ENCODE results near the gene ZMYND8.
"Not testable (repeated sequence)": the region's sequence is repeated elsewhere in the genome, so short reads cannot be mapped to it uniquely, and the experiment has no call there.

Gene ZMYND8

DNA sequence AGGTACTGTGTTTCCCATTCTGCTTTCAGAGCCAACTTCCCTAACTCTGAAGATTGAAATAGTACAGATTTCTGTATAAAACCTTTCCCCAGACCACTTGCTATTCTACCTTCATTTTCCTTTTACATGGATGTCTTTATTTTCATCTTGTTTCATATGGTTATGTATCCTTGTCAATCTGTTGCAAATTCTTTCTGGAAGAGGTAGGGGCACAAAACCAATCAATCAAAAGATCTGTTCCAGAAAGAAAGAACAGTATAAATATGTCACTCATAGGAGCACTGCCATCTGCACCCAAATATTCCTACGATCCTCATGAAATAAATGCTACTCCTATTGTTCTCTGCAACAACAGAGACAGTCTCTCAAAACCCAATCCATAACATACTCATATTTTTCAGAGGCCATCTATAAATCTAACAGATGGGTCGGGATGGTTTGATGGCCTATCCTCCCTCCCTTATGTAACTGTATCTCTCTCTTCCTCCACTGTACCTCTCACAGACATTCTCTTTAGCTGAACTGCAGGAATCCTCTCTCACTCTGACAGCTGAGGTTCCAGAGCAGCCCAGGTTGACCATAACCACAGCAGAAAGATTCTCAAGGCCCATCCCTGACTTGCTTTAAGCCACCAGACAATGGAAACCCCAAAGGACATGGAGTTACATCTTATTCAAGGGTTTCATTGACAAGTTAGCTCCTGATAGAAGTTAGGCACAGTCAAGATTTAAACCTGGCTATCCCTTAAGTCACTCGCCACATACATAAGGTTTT is 112.8 kb downstream of the ZMYND8 start:
- DNase-seq = peak in 1 of 2 experiments; percentile 13

DNA sequence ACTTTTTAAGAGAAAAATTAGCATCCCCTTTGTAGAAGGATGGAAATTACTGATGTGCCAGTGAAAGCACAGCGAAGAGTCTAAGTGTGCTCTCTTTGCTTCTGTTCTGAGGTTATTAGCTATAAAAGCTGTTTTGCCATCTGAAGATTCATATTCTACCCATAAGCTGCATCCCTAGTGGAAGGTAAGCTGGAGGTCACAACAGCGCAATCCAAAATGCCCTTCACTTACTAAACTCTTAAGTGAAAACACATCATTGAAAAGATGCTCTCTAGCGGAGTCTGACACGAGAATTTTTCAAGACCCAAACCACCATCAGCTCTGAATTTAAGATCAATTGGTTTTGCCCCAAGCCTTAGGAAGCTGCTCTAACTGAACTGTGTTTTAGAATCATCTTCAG is 113.5 kb downstream of the ZMYND8 start:
- DNase-seq = peak in 1 of 2 experiments; percentile 32

DNA sequence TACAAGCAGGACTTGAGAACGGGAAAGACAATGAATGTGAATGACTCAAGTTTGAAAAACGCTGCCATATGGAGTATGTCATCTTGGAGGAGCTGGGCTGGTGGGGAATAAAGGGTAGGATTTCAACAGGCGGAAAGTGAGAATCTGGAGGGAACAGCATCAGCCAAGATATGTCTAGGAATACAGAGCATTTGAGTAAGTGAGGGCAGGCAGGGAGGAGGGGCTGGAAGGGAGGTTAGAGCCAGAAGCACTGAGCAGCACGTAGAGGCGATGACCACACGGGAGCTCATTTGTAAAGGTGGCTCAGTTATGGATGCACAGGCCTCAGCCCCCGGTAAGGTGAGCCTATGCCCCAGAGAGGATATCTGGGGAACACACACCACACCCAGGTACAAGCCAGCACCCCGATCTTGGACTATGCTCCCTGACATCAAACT is 115.1 kb downstream of the ZMYND8 start:
- DNase-seq = peak in 1 of 2 experiments; percentile 24

DNA sequence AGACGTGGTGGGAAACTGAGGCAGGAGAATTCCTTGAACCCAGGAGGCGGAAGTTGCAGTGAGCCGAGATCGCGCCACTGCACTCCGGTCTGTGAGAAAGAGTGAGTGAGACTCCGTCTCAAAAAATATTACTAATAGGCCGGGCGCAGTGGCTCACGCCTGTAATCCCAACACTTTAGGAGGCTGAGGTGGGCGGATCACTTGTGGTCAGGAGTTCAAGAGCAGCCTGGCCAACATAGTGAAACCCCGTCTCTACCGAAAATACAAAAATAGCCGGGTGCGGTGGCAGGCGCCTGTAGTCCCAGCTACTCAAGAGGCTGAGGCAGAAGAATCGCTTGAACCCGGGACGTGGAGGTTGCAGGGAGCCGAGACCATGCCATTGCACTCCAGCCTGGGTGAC is 116.4 kb downstream of the ZMYND8 start:
- not testable (repeated sequence) for DNase-seq

DNA sequence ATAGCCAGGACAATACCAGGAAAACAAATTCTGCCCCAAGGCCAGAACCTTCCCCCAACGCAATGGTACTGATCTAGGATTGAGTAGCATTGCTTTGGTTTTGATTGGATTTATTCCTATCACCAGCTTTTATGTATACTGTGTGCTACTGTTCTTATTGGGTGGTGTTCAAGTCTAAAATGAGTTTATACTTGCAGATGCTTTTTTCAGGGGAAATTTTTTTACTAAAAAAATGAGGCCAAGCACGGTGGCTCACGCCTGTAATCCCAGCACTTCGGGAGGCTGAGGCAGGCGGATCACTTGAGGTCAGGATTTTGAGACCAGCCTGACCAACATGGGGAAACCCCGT is 116.8 kb downstream of the ZMYND8 start:
- DNase-seq = no peak

DNA sequence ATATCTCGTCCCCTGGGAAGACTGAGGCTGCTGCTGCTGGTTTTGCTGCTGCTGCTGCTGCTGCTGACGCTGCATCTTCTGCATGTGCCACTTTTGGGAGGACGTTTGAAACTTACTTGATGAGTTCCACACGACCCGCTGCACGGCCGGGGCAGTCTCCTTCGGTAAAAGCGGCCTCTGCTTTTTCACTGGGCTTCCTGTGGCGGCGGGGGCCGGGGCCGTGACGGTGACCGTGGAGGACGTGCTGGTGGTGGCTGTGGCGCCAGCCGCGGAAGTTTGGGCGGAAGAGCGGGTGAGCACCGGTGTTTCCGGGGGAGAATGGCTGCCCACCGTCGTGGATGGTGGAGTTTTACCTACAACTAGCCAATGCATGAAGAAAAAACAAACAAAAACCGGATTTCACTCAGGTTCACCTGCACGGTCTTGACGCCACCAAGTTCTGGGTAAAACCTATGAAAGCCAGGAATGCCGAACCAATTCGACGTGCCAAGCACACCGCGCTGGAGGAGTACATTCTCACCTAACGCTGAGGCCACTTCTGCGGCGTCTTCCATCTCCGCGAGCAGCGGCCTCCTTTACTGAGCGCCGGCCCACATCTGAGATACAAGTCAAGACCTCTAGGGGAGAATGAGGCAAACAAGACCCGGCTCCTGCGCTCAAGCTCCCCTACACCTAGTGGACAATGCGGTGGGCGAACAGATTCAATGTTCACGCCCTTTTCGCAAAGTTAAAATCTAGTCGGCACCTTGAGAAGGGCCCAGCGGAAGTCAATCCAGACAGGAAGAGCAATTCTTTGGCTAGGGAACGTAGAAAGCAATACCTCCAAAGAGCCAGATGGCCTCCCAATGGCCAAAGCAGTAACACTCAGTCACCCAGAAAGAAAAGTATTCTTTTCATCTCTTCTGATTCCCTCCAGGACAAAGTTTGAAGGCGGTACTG is 117.5 kb downstream of the ZMYND8 start:
- no peak for DNase-seq

DNA sequence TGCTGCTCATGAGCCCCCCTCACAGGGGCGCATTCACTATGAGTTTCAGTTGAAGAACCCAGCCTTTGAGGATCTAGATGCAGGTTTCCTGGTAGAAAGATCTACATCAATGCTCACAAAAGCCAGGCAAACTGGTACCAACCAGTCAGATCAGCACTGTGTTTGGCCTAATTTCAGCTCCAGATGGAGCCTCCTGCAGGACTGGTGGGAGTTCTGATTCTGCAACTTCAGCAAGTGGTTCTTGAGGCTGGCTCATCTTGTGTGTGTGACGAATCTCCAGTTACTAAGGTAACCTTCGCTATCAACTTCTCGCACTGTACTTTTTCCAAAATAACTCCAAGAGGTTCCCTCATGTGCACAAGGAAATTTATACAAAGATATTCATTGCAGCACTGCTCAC is 118.8 kb downstream of the ZMYND8 start:
- DNase-seq = no peak

DNA sequence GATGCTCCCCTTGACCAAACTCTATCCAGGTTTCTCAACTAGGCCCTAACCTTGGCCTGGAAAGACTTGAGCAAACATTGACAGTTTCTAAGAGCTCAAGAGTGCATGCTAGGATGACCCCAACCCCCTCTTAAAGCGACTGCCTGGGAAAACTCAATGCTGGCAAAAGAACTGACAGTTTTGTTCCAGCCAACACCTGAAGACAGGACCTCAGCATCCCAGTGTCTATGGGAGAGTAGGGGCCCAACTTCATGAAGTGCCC is 119.9 kb downstream of the ZMYND8 start:
- no peak for DNase-seq

DNA sequence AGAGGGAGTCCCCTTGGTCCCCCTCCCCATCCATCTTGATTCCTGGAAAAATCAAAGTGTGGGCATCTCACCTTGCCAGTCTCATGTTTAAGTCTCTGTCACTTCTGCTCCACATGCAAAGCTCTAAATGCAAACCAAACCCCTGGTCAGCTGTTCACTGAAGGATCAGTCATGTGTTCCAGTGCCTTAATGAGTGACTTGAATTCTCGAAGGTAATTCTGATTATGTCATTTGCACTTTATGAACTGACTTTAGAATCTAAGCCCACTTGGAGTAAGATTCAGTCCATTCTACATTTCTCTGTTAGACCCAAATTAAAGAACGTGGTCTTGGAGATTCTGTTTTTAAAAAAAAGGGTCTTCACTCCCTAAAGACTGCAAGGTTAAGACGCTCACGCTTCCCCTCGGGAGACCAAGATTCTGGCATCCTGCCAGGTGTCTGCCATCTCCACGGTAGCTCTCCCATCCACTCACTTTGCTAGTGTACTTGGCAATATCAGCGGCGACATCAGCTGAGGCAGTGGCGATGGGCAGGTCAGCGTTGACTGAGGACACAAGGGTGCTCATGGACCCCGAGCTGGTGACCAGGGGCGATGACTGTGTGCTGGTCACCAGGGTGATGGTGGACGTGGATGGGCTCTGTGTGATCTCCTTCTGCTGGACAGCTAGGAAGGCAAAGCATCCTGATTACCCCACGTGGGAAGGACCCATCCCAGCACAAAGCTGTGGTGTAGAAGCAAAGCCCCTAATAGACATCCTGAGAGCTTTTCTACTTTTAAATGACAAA is 120.5 kb downstream of the ZMYND8 start:
- peak in 1 of 2 experiments; percentile 3 for DNase-seq

DNA sequence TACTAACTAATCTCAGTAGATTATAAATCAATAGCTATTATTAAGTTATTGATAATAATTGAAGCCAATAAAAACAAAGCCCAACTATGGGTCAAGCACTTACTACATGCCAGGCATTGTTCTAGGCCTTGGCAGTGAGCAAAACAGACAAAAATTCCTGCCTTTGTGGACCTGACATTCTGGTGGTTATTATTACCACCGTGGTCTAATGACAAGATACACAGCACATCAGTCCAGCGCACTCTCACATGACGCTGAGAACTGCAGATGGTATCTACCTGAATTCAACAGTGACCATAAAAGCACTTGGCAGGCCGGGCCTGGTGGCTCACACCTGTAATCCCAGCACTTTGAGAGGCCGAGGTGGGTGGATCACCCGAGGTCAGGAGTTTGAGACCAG is 121.4 kb downstream of the ZMYND8 start:
- no peak for DNase-seq

DNA sequence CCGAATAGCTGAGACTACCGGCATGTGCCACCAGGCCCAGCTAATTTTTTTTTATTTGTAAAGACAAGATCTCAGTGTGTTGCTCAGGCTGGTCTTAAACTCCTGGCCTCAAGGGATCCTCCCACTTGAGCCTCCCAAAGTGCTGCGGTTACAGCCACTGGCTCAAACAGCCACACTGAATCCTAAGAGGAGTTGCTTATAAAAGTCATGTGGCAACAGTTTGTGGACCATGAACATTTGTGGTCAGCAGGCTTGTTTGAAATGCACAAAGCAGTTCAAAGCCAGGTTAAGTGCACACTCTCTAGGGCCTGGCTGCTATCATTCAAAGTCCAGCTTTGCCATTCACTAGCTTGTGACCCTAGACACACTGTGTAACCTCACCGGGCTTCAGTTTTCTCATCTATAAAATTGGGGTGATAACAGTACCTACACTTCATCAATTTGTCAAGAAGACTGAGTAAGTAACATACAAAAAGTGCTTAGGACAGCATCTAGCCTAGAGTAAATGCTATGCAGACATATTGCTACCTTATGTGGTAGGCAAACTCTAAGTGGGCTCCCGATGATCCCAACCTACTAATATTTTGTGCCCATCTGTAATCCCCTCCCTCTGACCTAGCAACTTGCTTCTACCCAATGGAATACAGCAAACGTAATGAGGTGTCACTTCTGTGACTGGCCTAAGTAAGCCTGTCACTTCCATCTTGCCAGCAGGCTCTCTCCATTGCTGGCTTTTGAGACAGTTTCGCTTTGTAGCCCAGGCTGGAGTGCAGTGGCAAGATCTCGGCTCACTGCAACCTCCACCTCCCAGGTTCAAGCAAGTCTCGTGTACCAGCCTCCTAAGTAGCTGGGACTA is 122.9 kb downstream of the ZMYND8 start:
- no peak for DNase-seq

DNA sequence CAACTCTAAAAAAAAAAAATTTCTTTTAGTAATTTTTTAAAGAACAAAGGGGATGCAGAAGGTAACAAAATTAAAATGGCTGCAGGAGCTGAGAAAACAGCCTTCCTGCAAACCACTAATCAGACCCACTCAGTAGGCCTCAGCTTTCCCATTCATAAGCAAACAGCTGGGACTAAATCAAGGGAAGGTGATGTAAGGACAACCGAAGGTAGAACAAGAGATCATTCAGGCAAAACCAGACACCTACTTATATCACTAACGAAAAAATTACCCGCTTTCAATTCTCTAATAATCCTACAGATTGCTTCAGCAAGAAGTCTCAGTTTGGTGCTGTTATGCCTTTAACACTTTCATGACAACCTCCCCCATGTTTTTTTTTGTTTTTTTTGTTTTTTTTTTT is 124.0 kb downstream of the ZMYND8 start:
- peak in 1 of 2 experiments; percentile 12 for DNase-seq

DNA sequence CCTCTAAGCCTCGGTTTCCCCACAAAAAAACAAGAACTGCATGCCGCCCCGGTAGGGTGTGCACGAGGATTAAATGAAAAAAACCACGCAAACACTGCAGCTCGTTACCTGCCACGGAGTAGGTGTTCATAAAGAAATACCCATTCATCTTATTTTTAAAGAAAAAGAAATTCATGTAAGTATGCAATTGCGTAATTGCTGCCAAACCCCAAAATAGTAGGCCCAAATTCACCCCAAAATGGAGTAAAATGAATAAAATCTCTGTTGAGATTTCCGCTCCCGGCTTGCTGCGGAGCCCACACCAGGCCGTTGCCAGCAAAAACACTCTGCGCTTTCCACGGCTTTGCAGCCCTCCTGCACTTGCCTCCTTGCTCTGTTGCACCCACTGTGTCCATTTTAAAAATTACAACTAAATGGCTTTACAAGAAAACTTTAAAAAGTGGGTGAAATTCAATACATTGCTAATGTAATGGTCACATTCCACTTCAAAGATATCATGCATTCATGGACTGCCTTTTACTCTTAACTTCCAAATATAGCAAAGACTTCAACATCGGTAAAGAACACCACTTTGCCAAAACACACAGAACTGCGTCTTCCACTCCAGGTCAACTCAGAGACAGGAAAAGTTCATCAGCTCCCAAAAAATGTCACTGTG is 125.0 kb downstream of the ZMYND8 start:
- DNase-seq = no peak

DNA sequence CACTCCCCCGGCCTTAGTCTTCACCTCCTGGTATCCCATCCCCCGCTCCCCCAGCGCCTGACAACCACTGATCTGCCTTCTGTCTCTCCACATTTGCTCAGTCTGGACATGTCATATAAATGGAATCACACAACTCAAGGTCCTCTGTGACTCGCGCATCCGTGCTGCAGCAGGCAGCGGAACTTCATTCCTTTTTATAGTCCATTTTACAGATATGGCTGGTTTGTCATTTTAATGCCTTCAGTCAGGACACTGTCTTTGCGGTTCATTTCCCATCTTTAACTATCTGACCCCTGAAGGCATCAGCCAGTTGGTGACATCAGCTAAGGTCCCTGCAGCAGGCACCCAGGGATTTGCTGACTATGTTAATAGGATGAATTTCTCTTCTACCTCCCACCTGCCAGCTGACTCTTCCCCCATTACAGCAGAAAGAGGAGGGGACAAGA is 125.7 kb downstream of the ZMYND8 start:
- DNase-seq = no peak

DNA sequence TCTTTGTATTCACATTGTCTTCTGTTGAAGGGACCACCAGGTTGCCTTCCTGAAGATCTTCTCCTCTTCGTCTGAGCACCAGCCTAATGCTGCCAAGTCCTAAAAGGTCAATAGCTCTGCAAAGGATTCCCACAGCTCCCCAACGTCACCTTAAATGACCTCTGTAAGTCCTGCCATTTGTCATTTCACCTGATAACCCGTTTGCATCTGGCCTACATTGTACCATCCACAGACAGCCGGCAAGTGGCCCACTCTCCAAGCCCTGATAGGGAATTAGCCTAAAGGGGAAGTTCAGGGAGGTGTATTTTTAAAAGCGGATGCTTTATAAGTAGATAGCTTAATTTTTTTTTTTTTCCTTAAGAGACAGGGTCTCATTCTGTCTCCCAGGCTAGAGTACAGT is 127.8 kb downstream of the ZMYND8 start:
- DNase-seq = no peak

DNA sequence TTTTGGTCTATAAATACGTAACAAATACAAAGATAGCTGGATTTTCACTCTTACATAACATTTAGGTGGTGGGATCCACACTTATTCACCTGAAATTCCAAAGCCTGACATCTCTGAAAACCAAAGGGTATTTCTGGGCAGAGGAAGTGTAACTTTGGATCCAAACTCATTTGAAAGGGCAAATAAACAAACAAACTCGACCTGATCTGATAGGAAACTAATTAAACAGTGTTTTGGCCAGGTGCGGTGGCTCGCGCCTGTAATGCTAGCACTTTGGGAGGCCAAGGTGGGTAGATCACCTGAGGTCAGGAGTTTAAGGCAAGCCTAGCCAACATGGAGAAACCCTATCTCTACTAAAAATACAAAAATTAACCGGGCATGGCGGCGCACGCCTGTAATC is 128.9 kb downstream of the ZMYND8 start:
- no peak for DNase-seq

DNA sequence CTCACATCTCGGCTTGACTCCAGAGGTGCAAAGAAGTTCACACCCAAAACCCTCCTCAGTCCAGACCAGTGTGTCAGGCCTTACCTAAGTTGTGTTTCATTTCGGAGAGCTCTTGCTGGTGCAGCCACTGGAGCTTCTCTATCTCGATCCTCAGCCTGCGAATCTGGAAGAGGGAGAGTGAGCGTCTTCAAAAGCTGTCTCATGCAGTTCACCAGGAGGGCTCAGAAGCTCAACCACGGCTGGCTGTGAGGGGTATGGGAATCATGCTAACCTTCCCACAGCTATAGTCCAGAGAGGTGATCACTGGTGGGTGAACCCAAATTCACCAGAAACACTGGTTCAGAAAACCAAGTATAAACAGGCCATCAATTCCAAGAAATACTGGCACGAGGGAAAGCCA is 129.4 kb downstream of the ZMYND8 start:
- no peak for DNase-seq

DNA sequence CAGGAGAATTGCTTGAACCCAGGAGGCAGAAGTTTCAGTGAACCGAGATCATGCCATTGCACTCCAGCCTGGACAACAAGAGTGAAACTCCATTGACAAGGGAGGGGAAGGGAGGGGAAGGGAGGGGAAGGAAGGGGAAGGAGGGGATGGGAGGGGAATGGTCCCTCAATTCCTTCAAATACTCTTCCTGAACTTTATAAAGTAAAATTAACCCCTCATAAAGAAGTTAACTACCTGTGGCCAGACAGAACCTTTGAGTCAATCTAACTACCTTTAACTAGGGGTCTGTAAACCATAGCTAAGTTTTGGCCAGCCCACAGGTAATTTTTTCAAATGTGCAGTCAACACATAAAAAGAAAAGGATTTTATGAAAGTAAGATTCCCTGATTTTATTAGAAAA is 131.0 kb downstream of the ZMYND8 start:
- DNase-seq = no peak

DNA sequence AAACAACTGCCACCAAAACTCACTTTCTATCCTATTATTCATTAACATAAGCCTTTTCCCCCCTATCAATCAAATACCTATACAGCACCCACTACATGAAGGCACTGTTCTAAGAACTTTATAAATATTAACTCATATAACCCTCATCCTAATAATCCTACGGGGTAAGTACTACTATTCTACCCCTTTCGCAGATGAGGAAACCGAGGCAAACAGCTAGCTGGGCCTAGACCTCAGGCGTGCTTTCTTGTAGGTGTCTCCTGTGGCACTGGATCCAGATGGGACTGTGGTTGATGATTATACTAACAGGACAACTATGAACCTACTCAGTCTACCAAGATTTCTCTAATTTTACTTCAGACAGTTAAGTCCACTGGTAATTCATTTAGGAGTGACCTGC is 131.6 kb downstream of the ZMYND8 start:
- DNase-seq = no peak

DNA sequence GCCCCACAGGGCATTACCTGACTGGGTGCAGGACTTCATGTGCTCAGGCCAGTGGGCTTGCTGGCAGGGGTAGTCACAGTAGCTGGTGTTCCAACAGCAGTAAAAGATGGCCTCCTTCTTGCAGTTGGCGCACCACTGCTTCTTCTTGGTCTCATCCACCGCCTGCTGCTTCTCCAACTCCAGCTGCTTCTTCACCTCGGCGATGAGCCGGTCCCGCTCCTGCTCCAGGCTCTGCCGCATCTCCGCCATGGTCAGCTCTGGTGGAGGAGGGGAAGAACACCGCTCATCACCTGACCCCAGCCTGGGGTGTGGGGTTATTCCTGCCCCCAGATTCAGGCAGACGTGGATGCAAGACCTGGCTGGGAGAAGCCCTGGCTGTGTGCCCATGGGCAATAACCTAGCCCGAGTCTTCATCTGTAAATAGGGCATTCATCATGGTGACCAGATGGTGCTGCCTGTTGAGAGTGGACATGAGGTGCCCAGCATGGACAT is 132.2 kb downstream of the ZMYND8 start:
- no peak for DNase-seq

DNA sequence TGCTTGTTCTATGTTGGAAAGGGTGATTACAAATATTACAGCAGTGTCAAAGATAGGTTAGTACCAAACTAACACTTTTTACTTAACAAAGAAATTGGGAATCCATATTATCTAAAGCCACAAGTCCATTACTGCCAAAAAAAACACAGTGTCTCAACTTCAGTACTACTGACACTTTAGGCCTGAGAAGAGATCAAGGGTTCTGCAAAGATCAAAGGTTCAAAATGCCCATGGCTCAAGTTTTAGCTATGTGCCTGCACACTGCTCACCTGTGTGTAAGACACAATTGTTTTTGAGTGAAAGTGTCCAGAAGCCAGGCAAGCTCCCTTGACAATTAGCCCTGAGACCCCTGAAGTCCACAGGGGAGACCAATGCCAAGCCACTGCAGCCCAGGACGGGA is 132.6 kb downstream of the ZMYND8 start:
- no peak for DNase-seq

Measured in NCI-H526 (cell line).